Mucosa of gallbladder (tissue), 1 donor: Measurements from ENCODE around the gene PTPN11. TPM values are rescaled to one million over a fixed set of nuclear protein-coding genes. Genes with fewer than 3 reads are reported as not detected.
"Not testable (repeated sequence)": the region's sequence is repeated elsewhere in the genome, so short reads cannot be mapped to it uniquely, and the experiment has no call there.

ENCODE experiments used
- DNase-seq: peaks from one replicate; pipeline ENCODE4 v3.0.0-alpha.2; 2020; ENCODE audit warnings: low spot score
- total RNA-seq: library from RNA; stranded (reverse); gene quantifications from one replicate; pipeline ENCODE4 v1.2.1, GENCODE V29; 2021
- donor health status: DM: no; HTN: no; CAD: no.

PTPN11 gene
- total RNA-seq, 1 donor from 2014 or later = 96.8 TPM

DNA sequence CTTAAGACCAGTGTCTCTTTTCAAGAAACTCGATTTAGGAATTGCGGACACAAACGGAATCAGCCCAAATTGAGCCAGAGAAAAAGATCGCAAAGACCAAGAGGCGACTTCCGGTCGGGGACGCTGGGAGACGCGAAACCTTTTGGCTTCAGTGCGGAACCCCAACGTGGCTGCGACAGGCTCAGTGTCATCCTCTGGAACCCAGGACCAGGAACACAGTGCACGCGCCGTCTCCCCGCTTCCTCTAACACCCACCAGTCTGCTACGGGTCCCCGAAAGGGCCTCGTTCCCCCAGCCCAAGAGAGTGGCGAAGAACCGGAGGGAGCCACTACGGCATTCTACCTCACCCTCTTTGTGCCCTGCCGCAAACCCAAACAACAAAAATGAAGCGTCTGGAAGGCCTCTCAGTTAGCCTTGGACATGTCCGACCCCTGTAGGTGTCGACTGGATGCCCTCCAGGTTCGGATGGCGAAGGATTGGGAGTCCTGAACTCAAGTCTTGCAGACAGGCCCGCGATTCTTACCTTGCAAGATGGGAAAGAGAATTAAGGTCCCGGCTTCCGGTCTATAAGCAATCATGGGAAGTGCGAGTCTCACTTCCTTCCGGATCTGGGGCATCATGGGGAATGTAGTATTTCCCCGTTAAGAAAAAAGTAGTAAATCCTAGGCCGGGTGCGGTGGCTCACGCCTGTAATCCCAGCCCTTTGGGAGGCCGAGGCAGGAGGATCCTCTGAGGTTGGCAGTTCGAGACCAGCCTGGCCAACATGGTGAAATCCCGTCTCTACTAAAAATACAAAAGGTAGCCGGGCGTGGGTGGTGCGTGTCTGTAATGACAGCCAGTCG lies 9.5 kb upstream of the PTPN11 start, which contains the start of gene RPL6:
RPL6 (minus strand) TSS at position 542 of the 842 bp plus-strand sequence. CDS start 949 bp downstream, outside the sequence.
- DNase-seq = peak; percentile 90

GRCh38 chr12:112409906-112410244 lies 8.9 kb upstream of the PTPN11 start:
- no peak for DNase-seq

GRCh38 chr12:112413855-112414625 lies 4.7 kb upstream of the PTPN11 start:
- no peak for DNase-seq

- DNase-seq = not testable (repeated sequence)
Observed at GRCh38 chr12:112415457-112415856, 3.3 kb upstream of the PTPN11 start.

GRCh38 chr12:112418273-112418607 lies 507 bp upstream of the PTPN11 start:
- no peak for DNase-seq

DNA sequence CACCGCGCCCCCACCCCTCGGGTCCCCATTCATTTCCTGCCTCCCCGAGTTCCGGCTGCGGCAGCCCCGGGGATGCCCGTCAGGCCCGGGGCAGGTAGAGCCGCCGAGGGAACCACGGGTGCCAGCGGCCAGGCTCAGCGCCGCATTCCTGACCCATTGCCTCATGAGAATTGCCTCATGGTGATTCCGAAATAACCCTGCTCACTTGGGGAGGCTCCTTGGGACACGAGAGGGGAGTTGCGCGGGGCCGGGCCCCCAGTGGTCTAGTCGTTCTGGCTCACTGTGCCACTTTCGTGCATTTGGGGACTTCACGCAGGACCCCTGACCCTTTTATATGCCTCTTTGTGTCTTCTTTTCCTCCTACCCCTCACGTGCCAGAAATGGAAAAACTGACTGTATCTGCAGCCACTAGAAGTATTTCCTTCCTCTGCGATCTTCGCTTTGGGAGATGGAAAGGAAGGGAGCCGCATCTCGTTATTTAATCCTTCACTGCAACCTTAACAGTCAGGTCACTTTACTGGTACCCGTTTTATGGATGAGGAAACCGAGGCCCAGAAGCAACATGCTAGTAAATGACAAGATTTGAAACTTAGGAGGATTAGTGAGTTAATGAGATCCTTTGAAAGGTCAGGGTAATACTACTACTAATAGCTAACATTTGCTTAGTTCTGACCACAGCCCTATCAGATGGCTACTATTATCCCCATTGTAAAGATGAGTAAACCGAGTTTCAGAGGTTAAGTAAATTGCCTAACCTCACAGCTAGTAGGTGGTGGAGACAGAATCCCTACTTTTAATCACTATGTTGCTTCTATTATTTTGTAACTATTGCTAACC lies 768 bp downstream of the PTPN11 start:
- peak; percentile 53 for DNase-seq

- no peak for DNase-seq
Observed at GRCh38 chr12:112420740-112421139, 2.0 kb downstream of the PTPN11 start.

GRCh38 chr12:112421363-112421762 lies 2.6 kb downstream of the PTPN11 start:
- DNase-seq = no peak

GRCh38 chr12:112422531-112422930 lies 3.8 kb downstream of the PTPN11 start:
- peak; percentile 11 for DNase-seq

GRCh38 chr12:112424126-112424525 lies 5.4 kb downstream of the PTPN11 start:
- no peak for DNase-seq

DNA sequence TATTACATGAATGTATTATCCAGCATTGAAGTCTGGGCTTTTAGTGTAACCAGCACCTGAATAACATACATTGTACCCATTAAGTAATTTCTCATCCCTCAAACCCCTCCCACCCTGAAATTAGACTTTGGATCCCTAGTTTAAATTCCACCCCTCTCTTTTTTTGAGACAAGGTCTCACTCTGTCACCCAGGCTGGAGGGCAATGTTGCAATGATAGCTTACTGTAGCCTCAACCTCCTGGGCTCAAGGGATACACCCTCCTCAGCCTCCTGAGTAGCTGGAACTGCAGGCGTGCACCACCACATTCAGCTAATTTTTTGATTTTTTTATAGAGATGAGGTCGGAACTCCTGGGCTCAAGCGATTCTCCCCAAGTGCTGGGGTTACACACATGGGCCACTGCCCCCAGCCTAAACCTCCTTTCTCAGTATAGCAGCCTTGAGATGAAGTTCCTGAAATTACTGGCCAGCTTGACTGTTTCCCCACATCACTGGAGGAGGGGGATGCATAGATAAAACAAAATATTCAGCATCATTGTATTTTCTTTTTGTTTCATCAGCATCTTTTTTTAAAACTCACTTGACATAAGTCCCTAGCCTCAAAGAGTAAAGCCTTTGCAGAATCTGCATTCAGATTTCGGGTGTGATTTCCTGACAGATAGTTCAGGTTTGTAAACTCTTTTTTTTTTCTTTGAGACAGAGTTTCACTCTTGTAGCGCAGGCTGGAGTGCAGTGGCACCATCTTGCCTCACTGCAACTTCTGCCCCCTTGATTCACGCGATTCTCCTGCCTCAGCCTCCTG lies 7.0 kb downstream of the PTPN11 start:
- no peak for DNase-seq

GRCh38 chr12:112427760-112428159 lies 9.0 kb downstream of the PTPN11 start:
- DNase-seq = no peak

GRCh38 chr12:112430929-112431328 lies 12.2 kb downstream of the PTPN11 start:
- DNase-seq = no peak

DNA sequence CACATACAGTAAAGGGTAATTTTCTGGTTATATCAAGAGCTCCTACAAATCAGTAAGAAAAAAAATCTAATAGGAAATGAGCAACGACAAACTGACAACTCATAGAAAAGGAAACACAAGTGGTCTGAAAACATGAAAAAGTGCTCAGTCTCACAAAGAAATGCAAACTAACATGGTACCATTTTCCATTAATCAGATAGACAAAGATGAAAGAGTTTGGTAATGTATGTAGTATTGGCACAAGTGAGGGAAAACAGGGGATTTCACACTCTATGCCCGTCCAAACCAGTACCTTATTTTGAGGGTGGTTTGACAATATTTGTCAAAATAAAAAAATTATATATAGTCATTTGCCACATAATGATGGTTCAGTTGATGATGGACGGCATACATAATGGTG lies 13.2 kb downstream of the PTPN11 start:
- no peak for DNase-seq

- no peak for DNase-seq
Observed at GRCh38 chr12:112433551-112433950, 14.8 kb downstream of the PTPN11 start.

DNA sequence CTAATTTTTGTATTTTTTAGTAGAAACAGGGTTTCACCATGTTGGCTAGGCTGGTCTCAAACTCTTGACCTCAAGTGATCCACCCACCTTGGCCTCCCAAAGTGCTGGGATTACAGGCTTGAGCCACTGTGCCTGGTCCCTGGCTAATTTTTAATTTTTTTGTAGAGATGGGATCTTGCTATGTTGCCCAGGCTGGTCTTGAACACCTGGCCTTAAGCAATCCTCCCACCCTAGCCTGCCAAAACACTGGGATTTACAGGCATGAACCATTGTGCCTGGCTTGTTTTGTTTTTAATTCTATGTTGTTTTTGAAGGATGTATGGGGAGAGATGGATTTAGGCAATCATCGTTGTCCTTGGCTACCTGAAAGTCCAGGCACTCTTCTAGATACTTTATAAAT lies 19.9 kb downstream of the PTPN11 start:
- not testable (repeated sequence) for DNase-seq

DNA sequence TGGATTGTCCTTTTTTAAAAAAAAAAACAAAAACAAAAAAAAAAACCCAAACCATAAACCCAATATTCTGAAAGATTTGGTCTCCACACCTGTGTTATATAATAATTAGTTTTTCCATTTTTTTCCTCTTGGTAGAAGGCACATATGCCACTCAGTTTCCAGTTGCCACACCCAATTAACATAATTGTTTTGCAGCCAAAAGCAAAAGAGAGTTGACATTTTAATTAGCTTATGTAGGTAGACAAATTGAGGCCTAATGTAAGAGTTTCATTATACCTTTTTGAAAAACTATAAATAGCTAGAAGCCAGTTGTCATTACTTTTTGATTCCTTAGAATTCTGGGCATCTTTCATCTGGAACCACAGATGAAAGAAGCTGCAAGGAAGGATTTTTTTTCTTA lies 21.0 kb downstream of the PTPN11 start:
- no peak for DNase-seq

GRCh38 chr12:112440653-112441052 lies 21.9 kb downstream of the PTPN11 start:
- DNase-seq = not testable (repeated sequence)

GRCh38 chr12:112443916-112444315 lies 25.2 kb downstream of the PTPN11 start:
- DNase-seq = no peak

- no peak for DNase-seq
Observed at GRCh38 chr12:112446008-112446725, 27.4 kb downstream of the PTPN11 start.

DNA sequence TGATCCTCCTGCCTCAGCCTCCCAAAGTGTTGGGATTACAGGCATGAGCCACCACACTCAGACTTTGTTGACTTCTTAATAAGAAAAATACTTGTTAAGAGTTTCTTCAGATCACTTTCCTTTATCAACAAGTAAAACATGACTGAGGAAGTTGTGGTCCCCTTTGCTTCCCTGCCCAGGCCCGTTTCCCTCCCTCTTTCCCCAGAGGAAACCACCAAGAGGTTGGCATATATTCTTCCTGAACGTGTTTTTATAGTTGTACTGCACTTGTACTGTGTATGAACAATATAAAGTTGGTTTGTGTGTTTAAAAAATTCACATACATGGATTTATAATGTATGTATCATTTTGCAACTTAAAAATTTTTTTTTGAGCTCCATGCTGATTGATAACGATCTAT lies 28.4 kb downstream of the PTPN11 start:
- DNase-seq = no peak
